ENCODE results near the gene RGS6.

- TF ChIP-seq CTCF (IDR thresholded peaks at IDR 0.05): no peak
- TF ChIP-seq POLR2AphosphoS5 (IDR thresholded peaks at IDR 0.05): no peak
- TF ChIP-seq POLR2A (IDR thresholded peaks at IDR 0.05): no peak
Observed at GRCh38 chr14:72169521-72169920, 237.3 kb downstream of the RGS6 start.
